Stimulated activated CD4-positive, alpha-beta T cell treated with anti-CD3 and anti-CD28 coated beads, Interleukin-2, amount 100 ng/mL, for 24 hours (primary cell): ENCODE measurements around the gene TBC1D22B.
"Not testable (repeated sequence)": the region's sequence is repeated elsewhere in the genome, so short reads cannot be mapped to it uniquely, and the experiment has no call there.

Experiments used
- DNase-seq, 2 donors: peaks; one replicate each; pipeline ENCODE4 v3.0.0-alpha.2; 2020

Gene TBC1D22B

GRCh38 chr6:37304766-37305165 is 47.2 kb downstream of the TBC1D22B start:
- no peak for DNase-seq

- no peak for DNase-seq
These were observed 48.4 kb downstream of the TBC1D22B start for GRCh38 chr6:37305841-37306425.

DNA sequence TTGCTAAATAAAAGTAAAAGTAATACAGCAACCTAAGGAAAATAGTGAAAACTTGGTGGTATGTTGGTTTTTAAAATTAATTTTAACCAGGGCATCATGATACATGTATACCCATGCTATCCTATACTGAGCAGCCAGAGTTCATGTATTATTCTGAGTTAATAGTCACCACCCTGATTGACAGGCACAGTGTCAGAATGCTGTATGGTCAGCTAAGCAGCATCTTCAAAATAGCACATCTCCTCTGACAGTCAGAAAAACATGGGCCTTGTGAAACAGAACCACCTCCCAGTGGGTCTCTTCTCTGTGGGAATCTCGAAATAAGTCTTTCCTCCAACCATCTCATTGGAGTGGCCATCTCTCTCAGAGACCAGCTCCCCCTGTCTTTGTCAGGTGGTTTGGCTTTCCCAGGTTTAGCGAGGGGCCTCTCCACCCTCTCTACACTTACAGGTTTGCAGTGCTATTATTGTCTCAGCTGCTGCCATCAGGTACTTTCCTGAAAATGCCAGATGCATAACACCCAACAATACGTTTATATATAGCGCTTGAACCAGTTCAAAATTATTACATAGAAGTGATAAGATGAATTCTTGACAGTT is 49.2 kb downstream of the TBC1D22B start:
- no peak for DNase-seq

GRCh38 chr6:37307484-37307883 is 49.9 kb downstream of the TBC1D22B start:
- not testable (repeated sequence) for DNase-seq

GRCh38 chr6:37308069-37308815 is 50.7 kb downstream of the TBC1D22B start:
- no peak for DNase-seq

DNA sequence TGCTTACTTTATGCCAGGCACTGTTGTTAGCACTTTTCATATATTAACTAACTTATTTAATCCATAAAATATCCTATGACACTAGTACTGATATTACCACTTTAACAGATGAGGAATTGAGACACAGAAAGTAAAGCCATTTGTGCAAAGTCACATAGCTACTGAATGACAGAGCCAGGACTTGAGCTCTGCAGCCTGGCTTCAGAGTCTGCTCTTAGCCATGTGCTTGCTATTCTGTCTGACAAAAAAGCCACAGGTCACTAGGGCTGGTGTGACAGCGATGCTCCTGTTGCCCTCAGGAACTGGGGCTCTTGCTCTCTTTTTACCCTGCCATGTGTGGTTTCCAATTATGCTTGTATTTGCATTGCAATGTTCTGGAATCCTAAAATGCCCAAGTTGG is 51.5 kb downstream of the TBC1D22B start:
- DNase-seq: no peak

DNA sequence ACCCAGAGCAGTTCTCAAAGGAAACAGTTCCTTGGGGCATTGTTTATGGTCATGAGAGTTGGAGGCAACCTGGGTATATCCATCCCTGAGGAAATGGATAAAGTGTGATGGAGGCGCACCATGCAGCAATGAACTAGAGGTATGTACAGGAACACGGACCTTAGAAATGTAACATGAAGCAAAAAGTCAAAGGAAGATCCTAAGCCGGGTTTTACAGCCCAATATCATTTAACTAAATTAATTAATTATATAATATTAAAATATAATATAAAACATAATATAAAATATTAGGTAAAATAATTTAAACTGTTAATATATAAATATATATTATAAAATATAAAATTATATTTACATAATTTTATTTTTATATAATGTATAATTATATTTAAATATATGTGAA is 52.1 kb downstream of the TBC1D22B start:
- DNase-seq: no peak

DNA sequence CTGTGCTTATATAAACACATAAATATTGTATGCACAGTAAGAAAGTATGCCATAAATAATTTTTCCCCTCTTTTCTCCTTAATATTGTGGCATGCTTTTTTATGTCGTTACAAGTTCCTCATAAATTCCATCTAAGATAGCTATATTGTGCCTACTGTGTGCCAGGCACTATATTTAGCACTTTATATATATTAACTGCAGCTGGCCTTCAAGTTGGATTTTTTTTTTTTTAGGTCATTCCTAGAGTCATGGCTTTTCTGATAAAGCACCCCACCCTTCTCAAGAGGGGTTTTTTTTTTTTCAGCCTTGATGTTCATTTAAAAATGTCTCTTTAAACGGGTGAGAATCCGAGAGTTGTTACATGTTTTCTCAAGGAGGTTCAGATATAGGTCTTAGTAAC is 53.4 kb downstream of the TBC1D22B start:
- no peak for DNase-seq

DNA sequence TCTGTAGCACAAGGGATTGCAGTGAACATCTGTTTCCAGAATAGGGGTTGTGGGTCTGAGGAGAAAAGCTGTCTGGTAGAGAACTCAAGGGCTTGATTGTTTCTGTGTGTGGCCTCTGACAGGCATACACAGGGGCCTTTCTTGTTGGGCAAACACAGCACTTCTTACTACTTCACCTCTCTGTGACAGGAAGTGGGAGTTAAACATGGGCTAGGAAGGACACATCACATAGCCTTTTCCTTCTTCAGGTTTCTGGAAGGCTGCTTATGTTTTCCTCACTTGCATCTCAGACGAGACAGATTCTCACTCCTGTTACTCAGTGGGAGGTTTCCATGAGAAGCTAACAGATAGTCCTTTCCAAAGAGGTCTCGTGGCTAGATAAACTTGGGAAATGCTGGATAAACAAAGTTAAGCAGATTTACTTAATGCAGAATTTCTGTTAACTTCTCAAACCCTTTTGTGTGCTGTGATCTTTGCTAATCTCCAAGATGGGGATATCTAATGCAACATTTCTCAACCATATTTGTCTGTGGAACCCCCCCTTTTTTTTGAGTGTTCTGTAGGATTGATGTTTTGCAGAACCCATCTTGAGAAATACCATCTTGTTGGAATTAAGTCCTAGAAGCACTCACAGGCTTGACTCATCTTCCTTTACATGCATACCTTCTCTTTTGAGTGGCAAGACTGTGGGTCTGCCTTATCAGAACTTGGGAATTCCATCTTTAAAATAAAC is 54.3 kb downstream of the TBC1D22B start:
- no peak for DNase-seq

DNA sequence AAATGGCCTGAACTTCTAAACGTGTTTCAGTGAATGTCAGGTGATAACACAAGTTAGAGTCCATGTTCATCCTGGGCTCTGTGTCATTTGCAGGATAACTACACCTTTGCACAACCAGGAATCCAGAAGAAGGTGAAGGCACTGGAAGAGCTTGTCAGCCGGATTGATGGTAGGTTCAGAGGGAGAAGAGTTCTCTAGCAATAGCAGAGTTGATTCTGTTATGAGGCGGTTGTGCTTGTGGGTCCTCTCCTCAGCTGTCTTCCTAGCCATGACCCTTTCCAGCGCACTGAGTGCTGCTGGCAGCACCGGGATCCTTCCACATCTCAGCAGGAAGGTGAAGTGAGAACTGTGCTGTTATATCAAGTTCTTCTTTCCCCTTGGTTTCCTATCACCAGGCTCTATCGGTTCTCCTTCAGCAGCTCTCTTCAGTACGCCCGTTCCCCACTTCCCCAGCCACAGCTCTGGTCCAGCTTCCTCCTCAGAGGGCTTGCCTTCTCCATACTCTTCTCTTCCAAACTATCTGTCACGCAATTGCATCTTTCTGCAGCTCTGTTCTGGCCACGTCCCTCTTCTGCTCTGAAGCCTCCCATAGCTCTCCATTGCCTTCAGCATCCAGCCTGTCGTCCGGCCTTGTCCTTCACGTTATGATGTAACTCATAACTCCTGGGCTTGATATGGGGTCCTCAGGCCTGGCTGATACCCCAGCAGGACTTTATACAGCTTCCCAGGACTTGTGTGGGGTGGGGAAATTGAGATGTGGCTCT is 56.3 kb downstream of the TBC1D22B start:
- DNase-seq: no peak

DNA sequence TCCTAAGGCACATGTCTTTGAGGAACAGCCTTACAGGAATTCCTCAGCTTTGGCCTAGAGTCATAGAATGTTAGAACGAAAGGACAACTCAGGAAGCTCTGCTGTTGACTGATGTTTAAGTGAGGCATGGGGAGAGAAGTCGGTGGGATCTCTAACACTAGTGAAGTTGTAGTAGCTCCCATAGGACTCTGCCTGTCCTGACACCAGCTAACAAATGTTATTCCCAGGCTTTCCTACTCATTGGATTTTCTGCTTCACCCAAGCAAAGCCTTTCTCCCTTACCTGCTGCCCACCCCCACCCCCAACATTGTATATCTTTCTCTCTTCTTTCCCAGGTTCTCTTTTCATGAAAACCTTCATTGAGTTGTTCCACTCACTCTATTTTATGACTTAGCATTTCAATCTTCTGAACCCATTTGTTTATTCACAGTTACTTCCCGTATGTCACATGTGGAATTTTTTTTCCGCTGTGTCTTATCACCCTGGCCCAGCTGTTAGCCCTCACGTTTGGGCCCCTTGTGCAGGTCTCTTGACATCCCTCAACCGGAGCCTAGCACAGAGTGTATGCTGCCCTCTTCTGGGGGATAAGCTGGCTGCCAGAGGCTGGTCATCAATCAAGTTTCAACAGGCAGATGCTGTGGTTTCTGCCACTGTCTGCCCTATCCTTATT is 57.0 kb downstream of the TBC1D22B start:
- peak; percentile 36 to 45 for DNase-seq

- no peak for DNase-seq
These were observed 57.6 kb downstream of the TBC1D22B start for GRCh38 chr6:37315157-37315515.

DNA sequence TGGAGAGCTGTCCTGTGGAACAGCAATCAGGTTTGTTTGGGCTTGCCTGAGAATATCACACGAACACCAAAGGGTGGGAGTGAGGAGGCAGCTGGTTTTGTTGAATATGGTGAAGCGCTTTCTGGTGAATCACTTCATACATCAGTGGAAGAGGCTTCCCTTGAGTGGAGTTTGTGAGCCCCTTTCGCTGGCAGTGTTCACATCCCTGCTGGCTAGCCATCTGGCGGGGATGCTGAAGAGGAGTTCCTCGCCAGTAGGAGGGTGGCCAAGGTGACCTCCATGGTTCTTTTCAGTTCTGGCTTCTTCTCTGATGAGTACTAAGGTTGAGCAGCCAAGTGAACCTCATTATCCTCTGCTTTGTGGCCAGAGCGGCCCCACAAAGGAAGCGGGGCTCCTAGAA is 58.5 kb downstream of the TBC1D22B start:
- no peak for DNase-seq

DNA sequence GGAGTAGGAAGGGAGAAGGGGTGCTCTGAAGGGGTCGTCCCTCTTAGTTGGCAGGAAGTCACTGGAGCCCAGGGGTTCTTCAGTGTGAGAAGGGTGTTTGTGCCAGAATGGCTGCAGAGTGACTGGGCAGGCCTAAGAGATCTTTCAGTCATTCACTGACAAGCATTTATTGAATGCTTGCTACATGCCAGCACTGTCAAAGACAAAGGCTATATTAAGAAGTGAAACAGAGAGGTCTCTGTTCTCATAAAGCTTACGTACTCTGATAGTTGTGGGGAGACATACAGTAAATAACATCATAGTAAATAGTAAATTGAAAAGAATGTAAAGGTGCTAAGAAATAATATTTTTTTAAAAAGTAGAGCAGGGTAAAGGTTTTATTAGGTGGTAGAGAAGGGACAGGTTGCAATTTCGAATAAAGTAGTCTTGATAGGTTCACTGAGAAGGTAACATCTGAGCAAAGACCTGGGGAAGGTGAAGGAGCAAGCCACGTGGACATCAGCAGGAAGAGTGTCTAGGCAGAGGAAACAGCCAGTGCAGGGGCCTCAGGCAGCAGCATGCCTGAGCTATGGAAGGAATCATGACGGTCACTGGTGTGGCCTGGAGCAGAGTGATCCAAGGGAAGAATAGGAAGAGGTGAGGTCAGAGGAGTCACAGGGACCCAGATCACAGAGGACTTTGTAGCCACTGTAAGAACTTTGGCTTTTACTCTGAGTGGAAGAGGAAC is 59.9 kb downstream of the TBC1D22B start:
- DNase-seq: no peak

DNA sequence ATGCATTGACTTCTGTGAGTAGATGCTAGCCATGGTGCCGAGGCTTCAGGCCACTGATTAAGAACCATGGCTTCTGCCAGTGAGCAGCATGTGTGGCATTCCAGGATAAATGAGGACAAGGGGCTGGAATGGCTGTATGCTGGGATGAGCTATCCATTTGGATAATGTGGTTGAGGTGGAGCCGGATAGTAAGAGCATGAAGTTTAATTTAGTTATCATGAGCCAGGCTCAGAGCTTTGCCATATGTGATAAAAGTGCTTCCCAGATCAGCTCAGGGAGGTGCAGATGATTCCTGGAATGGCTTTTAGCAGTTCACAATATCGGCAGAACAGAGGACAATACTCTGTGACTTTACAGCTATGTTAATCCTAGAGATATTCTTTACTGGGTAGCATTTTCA is 61.6 kb downstream of the TBC1D22B start:
- DNase-seq: no peak

- no peak for DNase-seq
These were observed 62.4 kb downstream of the TBC1D22B start for GRCh38 chr6:37319856-37320480.

- no peak for DNase-seq
These were observed 63.1 kb downstream of the TBC1D22B start for GRCh38 chr6:37320646-37321045.

GRCh38 chr6:37321101-37321500 is 63.5 kb downstream of the TBC1D22B start:
- DNase-seq: no peak

DNA sequence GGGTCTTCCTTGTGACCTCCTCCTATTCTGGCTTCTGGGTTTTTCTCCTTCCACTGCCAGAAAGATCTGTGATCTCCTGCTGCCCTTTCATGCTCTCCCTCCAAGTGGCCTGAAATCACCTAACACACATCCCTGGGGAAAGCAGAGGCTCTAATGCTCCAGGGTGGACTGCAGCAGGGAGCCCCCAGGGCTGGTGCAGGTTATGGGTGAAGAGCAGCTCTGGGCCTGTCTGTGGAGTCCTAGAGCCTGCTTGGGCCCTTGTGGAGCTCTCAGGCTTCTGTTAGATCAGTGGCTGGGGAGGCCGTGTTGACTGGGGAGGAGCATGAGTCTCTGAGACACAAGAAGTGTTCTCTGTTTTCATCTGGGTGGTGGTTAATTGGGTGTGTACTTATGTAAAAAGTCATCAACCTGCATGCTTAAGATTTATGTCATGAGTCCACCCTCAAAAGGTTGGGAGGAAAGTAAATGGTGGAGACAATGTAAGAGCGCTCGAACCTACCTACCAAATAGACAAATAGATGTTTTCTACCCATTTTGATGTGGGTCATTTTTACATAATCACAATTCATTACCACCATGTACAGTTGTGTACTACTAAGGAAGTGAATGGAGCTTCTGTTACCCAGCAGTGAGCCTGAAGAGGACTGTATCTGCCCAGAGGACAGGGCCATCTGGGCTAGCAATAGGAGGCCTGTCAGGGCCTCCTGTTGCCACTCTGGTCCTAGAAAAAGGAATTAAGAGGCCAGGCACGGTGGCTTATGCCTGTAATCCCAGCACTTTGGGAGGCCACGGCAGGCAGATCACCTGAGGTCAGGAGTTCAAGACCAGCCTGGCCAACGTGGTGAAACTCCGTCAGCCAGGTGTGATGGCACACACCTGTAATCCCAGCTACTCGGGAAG is 64.2 kb downstream of the TBC1D22B start:
- DNase-seq: no peak

DNA sequence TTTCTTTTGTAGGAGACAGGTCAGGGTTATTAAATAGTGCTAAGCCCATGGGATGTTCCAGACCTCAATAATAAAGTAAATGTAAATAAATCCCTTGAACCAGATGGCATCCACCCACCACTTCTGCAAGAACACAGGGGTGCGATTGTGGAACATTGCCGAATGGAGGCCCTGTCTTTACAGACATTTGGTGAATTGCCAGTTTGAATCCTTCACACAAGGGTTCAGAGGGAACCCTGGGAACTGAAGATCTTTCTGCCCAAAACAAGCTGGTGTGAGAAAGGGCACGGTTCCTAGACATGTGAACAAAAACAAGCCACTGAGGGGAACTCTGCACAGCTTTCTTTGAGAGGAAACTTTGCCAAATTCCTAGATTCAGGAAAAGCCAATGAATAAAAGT is 66.0 kb downstream of the TBC1D22B start:
- DNase-seq: no peak
